ENCODE data around the gene HSD17B11. TPM values are rescaled to one million over a fixed set of nuclear protein-coding genes. Genes with fewer than 3 reads are reported as not detected.

HSD17B11 gene
- total RNA-seq, 1 experiment from 2014 or later = 14.0 TPM

DNA sequence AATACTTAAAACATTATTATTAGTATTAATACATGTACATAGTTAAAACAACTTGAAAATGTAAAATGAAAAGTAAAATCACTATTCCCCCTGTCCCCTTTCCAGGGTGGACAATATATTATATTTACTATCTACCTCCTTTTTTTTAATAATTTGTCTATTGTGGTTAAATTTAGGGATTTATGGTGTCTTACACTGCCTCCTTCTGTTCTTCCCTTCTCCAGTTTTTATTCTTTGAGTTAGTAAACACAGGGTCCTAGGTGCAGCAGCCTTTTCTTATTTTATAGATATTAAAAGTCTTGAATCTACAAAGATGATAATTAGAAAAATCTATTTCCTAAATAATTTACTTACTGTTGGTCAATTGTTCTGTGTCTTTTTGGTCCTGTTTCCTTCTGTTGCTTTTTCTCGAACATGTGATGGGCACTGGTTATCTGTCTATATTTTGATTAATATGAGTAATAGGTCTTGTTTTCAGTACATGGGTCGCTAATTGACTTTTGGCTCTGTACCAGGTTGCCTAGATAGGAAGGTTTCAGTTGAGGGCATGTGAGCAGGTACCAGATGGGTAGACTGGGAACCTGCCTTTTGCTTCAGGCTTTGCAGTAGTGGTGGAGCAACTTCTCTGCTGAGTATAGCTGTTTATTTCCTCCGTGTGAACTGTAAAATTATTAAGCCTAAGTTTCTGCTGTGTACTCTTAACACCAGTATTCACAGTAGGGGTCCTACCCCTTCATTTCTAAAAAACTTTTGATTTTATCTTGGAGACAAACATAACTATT is 32.5 kb upstream of the HSD17B11 start:
- CTCF ChIA-PET = interaction anchor here (0.6 to 4.1 kb wide), 3 partner anchors 11 to 70 kb away, joined by 3 to 18 read pairs (median 4); partner anchors contain the start of gene HSD17B11
- Mint-ChIP-seq H3K9me3 (peaks cover 12% of the 10 kb centered on the region), H3K4me3 (peak overlapping the region; percentile 93), H3K36me3 (peaks cover 7% of the 10 kb centered on the region), H3K27me3 (ENCODE audit: low read depth) (peaks cover 4% of the 10 kb centered on the region; the same call in 1 of the 2 replicates), H3K27ac (peak overlapping the region; percentile 74), H3K4me1 (peaks cover 36% of the 10 kb centered on the region)
- ATAC-seq = no peak
- POLR2A ChIA-PET = interaction anchor here (1.7 to 1.8 kb wide), 2 partner anchors 31 to 33 kb away, joined by 6 read pairs; no protein-coding TSS in a partner anchor
- TF ChIP-seq ETV6 (CRISPR knock-in tag; IDR thresholded peaks at IDR 0.05) = no peak
- TF ChIP-seq, protein P1, sequence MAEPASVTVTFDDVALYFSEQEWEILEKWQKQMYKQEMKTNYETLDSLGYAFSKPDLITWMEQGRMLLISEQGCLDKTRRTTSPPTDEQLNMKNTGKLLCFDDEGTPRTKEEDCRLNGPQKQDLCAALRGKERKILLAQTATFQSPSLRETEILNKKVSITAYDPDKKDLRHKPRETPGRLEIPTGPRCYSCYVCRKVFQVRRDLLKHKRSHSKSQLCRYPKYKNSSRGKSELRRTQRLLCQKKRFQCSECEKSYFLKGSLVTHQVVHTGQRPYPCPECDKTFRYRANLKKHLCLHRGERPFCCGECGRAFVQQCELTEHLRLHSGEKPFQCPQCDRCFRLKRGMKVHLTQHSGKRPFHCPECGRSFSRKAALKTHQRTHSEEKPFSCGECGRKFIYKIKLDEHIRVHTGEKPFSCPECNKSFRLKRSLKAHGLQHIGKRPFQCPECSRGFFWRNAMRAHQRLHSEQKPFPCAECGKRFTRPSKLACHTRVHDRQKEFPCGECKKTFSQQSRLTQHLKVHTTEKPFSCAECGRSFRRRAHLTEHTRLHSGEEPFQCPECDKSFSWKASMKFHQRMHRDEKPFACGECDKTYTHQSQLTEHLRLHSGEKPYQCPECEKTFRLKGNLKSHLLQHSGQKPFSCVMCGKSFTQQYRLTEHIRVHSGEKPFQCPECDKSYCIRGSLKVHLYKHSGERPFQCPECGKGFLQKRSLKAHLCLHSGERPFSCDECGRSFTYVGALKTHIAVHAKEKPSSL (CRISPR knock-in tag; conservative IDR thresholded peaks at IDR 0.05) = no peak
- TF ChIP-seq, protein P2, sequence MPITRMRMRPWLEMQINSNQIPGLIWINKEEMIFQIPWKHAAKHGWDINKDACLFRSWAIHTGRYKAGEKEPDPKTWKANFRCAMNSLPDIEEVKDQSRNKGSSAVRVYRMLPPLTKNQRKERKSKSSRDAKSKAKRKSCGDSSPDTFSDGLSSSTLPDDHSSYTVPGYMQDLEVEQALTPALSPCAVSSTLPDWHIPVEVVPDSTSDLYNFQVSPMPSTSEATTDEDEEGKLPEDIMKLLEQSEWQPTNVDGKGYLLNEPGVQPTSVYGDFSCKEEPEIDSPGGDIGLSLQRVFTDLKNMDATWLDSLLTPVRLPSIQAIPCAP (CRISPR knock-in tag; IDR thresholded peaks at IDR 0.05) = no peak
- no peak for TF ChIP-seq ZNF396 (CRISPR knock-in tag; IDR thresholded peaks at IDR 0.05; ENCODE audit: borderline replicate concordance)
- TF ChIP-seq, protein P3, sequence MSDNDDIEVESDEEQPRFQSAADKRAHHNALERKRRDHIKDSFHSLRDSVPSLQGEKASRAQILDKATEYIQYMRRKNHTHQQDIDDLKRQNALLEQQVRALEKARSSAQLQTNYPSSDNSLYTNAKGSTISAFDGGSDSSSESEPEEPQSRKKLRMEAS (CRISPR knock-in tag; IDR thresholded peaks at IDR 0.05) = no peak
- TF ChIP-seq FOXJ3 (CRISPR knock-in tag; IDR thresholded peaks at IDR 0.05; ENCODE audit: borderline replicate concordance) = no peak
- TF ChIP-seq, protein P4, sequence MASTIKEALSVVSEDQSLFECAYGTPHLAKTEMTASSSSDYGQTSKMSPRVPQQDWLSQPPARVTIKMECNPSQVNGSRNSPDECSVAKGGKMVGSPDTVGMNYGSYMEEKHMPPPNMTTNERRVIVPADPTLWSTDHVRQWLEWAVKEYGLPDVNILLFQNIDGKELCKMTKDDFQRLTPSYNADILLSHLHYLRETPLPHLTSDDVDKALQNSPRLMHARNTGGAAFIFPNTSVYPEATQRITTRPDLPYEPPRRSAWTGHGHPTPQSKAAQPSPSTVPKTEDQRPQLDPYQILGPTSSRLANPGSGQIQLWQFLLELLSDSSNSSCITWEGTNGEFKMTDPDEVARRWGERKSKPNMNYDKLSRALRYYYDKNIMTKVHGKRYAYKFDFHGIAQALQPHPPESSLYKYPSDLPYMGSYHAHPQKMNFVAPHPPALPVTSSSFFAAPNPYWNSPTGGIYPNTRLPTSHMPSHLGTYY (CRISPR knock-in tag; IDR thresholded peaks at IDR 0.05) = no peak
- no peak for TF ChIP-seq KAT7 (CRISPR knock-in tag; IDR thresholded peaks at IDR 0.05; ENCODE audit: borderline replicate concordance)
- TF ChIP-seq RELA (CRISPR knock-in tag; IDR thresholded peaks at IDR 0.05; ENCODE audit: borderline replicate concordance) = no peak
- TF ChIP-seq IRF2 (CRISPR knock-in tag; IDR thresholded peaks at IDR 0.05; ENCODE audit: borderline replicate concordance, low read depth) = no peak
- DNase-seq (ENCODE audit: low spot score) = no peak

DNA sequence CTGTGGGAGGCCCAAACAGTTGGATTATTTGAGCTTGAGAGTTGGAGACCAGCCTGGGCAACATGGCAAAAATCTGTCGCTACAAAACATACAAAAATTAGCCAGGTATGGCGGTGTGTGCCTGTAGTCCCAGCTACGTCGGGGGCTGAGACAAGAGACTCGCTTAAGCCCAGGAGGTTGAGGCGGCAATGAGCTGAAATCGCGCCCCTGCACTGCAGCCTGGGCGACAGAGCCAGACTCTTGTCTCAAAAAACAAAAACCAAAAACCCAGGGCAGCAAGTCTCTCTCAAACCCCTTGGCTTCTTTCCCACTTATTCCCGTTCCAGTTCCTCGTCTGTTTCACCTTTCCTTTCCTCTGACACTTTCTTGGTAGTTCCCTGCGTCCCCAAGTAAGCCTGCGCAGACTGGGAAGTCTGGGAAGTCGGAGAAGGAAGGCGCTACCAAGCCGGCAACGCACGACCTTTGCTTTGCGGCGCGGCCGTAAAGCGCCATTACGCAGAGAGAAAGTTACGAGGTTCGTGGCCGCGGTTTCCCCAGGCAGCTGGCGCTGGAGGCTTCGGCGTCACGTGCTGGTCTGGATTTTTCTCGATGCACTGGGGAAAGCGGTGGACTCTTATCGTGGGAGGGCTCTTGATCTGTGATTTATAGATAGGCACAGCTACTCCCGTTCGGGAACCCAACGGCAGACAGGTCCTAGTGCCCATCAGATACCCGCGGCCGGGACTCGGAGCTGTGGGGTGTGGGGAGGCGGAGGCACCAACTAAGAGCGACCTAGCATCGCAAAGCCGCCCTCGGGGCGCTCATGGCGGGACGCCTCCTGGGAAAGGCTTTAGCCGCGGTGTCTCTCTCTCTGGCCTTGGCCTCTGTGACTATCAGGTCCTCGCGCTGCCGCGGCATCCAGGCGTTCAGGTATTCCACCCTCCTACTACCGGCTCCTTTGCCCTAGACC is 31.4 kb upstream of the HSD17B11 start, which contains the start of gene NUDT9:
TSS of gene NUDT9 (plus strand) at position 470 of the 949 bp plus-strand sequence. CDS start at position 803, 333 bp downstream.
- ChIA-PET POLR2A (interaction anchor here (0.5 to 1.8 kb wide), 4 partner anchors 15 to 155 kb away, joined by 3 to 6 read pairs (median 6); no protein-coding TSS in a partner anchor), CTCF (interaction anchor here (1.1 to 4.1 kb wide), 3 partner anchors 12 to 69 kb away, joined by 3 to 18 read pairs (median 4); partner anchors contain the start of gene HSD17B11)
- peak within 1 kb of the TSS; percentile 93 for H3K4me3 Mint-ChIP-seq
- ATAC-seq = peak; percentile 86
- peak; percentile 94 for DNase-seq (ENCODE audit: low spot score)
- peaks cover 21% of the 10 kb centered on the region for H3K9me3 Mint-ChIP-seq
- peaks cover 5% of the 10 kb centered on the region; the same call in 1 of the 2 replicates for H3K27me3 Mint-ChIP-seq (ENCODE audit: low read depth)
- H3K27ac Mint-ChIP-seq = peak within 1 kb of the TSS; percentile 98
- H3K4me1 Mint-ChIP-seq = peaks cover 36% of the 10 kb centered on the region
- peaks cover 14% of the 10 kb centered on the region for H3K36me3 Mint-ChIP-seq
- TF ChIP-seq MYBL2 (CRISPR knock-in tag; IDR thresholded peaks at IDR 0.05) (peak; percentile 81; the same call in 1 of the 2 replicates), NFE2L1 (CRISPR knock-in tag; IDR thresholded peaks at IDR 0.05) (no peak; the same call in 1 of the 2 replicates), TEAD1 (CRISPR knock-in tag; IDR thresholded peaks at IDR 0.05) (peak; percentile 95; the same call in 1 of the 2 replicates), KAT7 (CRISPR knock-in tag; IDR thresholded peaks at IDR 0.05; ENCODE audit: borderline replicate concordance) (peak; percentile 47; the same call in 1 of the 2 replicates), CREM (CRISPR knock-in tag; IDR thresholded peaks at IDR 0.05) (peak; percentile 58; the same call in 1 of the 2 replicates), ZNF121 (CRISPR knock-in tag; IDR thresholded peaks at IDR 0.05) (0 out of 2 replicates have a peak, but pooled peaks have one; percentile 8), ZNF396 (CRISPR knock-in tag; IDR thresholded peaks at IDR 0.05; ENCODE audit: borderline replicate concordance) (no peak)
- TF ChIP-seq, protein P5, sequence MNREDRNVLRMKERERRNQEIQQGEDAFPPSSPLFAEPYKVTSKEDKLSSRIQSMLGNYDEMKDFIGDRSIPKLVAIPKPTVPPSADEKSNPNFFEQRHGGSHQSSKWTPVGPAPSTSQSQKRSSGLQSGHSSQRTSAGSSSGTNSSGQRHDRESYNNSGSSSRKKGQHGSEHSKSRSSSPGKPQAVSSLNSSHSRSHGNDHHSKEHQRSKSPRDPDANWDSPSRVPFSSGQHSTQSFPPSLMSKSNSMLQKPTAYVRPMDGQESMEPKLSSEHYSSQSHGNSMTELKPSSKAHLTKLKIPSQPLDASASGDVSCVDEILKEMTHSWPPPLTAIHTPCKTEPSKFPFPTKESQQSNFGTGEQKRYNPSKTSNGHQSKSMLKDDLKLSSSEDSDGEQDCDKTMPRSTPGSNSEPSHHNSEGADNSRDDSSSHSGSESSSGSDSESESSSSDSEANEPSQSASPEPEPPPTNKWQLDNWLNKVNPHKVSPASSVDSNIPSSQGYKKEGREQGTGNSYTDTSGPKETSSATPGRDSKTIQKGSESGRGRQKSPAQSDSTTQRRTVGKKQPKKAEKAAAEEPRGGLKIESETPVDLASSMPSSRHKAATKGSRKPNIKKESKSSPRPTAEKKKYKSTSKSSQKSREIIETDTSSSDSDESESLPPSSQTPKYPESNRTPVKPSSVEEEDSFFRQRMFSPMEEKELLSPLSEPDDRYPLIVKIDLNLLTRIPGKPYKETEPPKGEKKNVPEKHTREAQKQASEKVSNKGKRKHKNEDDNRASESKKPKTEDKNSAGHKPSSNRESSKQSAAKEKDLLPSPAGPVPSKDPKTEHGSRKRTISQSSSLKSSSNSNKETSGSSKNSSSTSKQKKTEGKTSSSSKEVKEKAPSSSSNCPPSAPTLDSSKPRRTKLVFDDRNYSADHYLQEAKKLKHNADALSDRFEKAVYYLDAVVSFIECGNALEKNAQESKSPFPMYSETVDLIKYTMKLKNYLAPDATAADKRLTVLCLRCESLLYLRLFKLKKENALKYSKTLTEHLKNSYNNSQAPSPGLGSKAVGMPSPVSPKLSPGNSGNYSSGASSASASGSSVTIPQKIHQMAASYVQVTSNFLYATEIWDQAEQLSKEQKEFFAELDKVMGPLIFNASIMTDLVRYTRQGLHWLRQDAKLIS (CRISPR knock-in tag; IDR thresholded peaks at IDR 0.05; ENCODE audit: borderline replicate concordance) = no peak
- TF ChIP-seq, protein P6, sequence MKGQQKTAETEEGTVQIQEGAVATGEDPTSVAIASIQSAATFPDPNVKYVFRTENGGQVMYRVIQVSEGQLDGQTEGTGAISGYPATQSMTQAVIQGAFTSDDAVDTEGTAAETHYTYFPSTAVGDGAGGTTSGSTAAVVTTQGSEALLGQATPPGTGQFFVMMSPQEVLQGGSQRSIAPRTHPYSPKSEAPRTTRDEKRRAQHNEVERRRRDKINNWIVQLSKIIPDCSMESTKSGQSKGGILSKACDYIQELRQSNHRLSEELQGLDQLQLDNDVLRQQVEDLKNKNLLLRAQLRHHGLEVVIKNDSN (CRISPR knock-in tag; IDR thresholded peaks at IDR 0.05) = peak; percentile 92
